GM19438 (cell line): ENCODE data around the gene GP5.

Experiments
- ATAC-seq: cut with Tn5 transposase; IDR thresholded peaks from one replicate; pipeline ENCODE4 v1.9.1; 2021; ENCODE audit warnings: low read depth; ENCODE audit not compliant: unreplicated experiment

GP5 gene

GRCh38 chr3:194377708-194378107 is 21.4 kb downstream of the GP5 start:
- no peak for ATAC-seq

GRCh38 chr3:194376241-194376560 is 22.9 kb downstream of the GP5 start:
- ATAC-seq, result no peak

GRCh38 chr3:194375473-194376240 is 23.4 kb downstream of the GP5 start:
- ATAC-seq, result no peak

- no peak for ATAC-seq
Observed at GRCh38 chr3:194374935-194375334, 24.1 kb downstream of the GP5 start.

- no peak for ATAC-seq
Observed at GRCh38 chr3:194373899-194374298, 25.2 kb downstream of the GP5 start.

DNA sequence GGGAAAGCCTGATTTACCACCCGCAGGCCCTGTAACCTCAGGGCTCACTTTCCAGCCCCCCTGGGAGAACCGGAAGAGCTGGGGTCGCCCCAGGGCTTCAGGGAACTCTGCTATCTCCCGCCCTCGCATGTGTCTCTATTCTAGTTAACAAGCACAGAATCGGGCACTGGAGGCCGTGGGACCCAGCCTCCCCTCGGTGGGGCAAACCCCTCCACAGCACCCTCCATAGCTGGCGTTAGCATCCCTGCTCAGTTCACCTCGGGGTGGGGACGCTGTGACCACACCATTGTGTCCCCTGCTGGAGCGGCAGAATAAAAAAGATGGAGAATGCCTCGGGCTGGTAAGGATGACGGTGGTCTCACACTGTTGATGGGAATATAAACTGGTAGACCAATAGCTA is 26.0 kb downstream of the GP5 start:
- ATAC-seq, result no peak

- no peak for ATAC-seq
Observed at GRCh38 chr3:194370753-194371152, 28.3 kb downstream of the GP5 start.

DNA sequence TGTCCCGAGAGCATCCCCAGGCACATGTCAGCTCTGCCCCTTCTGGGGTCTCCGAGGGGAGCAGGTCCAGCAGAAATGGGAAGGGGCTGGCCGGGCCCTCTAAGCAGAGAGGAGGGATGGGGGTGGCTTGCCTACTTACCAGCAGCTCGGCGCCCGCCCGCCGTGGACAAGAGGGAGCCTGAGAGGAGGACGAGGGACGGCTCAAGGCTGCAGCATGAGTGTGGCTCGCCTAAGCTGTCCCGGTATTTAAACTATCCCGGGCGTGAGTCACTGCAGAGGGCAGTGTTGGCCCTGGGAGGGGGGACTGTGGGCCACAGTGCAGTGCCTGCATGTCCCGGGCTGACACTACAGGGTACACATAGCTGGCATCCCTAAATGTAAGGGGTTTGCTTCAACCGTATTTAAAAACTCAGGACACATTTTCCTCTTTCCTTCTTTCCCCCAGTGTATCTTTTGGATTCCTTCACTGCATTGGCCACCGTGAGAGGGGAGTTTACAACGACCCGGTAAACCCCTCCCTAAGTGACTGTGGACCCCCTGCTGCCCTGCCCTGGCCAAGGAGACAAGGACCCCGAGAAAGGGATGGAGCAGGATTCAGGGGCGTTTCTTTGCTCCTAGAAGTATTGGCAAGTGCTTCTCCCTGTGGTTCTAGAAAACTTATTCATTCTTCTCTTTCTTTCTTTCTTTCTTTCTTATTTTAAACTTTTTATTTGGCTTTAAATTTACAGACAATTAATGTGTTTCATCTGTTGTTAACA is 29.4 kb downstream of the GP5 start, which contains the start of gene LRRC15:
Gene LRRC15 (minus strand): TSS at position 222 of the 758 bp plus-strand sequence. CDS start 8,700 bp downstream, outside the sequence.
- no peak for ATAC-seq

DNA sequence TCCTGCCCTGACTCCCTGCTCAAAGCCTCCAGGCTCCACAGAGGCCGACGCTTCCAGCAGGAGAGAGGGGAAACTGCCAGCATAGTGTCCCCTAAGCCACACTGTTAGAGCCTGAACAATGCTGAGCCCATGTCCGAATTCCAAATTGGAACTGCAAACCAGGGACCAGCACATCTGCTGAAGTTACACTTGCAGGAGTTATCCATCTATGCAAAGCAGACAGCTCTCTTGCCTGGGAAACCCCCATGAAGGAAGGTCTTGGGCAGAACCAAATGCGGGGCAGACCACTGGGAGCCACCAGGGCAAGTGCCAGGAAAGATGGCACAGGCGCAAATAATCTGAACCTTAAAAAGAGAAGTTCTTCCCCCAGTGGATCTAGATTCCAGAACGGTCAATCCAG is 30.1 kb downstream of the GP5 start:
- ATAC-seq, result no peak

DNA sequence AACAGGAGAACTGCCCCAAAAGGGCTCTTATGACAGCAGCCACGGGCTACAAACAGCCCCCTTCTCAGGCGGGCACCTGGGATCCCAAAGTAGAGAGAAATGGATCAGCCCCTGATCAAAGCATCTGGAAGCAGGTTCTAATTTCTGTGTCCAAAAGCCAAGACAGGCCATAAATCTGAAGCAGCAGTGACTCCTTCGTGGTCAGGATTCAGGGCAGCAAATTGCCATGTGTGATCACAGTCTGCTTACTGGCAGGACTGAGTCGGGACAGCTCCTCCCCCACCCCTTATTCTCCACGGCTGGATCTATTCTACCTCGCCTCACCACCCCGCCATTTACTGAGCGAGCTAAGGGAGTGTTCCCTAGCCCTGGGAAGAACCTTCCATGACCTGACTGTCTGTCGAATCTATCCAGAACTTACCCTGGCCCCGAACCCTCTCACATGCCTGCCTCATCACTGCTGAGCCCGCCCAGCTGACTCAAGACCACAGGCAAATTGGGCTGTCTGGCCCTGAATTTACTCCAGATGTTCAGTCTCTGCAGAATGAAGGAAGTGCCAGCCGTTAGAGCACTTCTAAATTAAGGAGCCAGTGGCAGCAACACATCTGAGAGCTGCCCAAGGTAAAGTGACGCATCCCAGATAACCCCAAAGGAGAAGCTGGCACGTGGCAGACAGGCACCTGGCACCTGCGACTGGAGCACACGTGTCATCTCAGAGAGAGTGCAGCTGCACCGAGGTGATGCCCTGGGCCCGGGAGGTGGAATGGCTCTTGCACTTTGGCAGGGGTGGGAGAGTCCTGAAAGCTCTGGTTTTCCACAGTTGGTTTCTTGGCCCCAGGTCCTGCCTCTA is 30.8 kb downstream of the GP5 start:
- no peak for ATAC-seq

DNA sequence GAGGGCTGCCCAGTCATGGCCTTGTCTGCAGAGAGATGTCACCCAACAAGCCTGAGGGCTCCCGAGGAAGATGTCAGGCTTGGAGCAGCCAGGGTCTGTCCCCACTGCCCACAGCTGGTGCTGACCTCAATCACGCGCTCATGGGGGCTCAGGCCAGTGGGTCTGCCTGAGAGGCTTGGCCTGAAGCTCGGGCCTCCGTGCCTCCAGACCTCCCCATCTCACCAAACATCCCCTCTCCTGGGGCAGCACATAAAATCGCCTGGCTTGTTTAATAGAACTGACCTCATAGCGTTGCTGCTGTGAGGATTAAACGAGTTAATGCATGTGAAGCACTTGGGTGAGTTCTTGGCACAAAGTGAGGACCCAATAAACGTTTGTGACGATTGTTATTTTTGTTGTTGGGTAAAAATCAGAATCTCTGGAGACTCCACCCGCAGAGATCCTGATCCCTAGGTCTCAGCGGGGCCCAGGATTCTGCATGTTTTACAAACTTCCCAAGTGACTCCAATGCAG is 33.0 kb downstream of the GP5 start:
- no peak for ATAC-seq

DNA sequence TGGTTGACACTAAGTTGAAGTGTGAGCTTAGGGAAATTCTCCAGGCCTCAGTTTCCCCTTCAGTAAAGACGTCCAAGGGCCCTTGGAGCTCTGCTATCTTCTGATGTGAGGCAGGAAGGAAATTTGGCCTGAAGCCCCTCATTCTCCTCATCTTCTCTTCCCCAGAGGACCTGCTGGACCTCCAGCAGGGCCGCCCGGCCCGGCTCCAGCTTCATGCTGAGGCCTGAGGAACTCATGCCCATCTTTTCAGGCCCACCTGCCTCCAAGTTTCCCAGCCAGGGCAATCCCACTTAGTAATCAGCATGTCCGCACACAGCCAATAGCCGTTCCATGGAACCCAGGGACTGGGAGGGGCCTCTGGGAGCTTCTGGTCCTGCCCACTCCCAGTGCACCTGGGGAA is 33.5 kb downstream of the GP5 start:
- ATAC-seq, result no peak

- ATAC-seq, result no peak
Observed at GRCh38 chr3:194364652-194365434, 34.2 kb downstream of the GP5 start.

GRCh38 chr3:194364314-194364651 is 34.8 kb downstream of the GP5 start:
- ATAC-seq, result no peak

DNA sequence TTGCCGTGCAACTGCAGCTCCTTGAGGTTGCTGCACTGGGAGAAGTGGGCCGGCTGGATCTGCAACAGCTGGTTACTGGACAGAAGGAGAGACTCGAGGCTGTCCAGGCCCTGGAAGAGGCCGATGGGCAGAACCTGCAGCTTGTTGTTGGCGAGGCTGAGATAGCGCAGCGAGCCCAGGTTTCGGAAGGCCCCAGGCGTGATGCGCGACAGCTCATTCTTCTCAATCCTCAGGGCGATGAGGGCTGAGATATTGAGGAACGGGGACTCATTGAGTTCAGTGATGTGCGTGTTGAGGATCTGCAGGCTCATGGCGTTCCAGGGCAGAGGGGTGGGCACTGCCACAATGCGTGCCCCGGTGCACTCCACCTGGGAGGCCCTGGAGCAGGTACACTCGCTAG is 38.5 kb downstream of the GP5 start:
- ATAC-seq, result no peak

- no peak for ATAC-seq
Observed at GRCh38 chr3:194357681-194358080, 41.4 kb downstream of the GP5 start.

DNA sequence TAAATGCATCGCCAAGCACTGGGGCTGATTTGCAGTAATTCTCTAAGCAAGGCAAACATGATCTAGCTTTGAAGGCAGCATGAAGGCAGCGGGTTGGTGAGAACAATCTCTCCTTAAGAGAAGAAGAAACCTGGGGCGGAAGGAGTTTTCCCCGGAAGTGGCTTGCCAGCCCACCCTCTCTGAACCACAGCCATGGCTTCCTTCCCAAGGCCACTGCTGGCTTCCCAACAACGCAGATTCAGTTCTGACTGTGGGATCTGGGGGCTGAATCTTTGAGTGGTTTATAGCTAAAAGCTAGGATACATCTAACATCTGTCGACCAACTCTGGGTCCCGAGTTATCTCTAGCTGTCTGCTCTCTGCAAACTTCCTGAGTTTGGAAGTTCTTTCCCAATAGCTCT is 43.7 kb downstream of the GP5 start:
- ATAC-seq, result no peak

GRCh38 chr3:194354315-194354714 is 44.8 kb downstream of the GP5 start:
- no peak for ATAC-seq

GRCh38 chr3:194352667-194353246 is 46.3 kb downstream of the GP5 start:
- no peak for ATAC-seq

DNA sequence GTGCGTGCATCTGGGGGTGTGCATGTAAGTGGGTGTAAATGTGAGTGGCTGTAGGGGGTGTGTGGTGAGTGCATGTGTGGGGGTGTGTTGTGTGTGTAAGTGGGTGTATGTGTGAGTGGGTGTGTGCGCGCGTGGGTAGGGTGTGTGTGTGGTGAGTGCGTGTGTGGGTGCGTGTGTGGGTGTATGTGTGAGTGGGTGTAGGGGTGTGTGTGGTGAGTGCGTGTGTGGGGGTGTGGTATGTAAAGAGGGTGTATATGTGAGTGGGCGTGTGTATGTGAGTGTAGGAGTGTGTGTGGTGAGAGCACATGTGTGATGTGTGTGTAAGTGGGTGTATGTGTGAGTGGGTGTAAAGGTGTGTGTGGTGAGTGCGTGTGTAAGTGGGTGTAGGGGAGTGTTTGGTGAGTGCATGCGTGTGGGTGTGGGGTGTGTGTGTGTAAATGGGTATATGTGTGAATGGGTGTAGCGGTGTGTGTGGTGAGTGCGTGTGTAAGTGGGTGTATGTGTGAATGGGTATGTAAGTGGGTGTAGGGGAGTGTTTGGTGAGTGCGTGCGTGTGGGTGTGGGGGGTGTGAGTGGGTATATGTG is 47.0 kb downstream of the GP5 start:
- ATAC-seq, result no peak
